NK-92 treated with Interleukin-12 subunit alpha and Interleukin-12 subunit beta, amount 100 ng/mL, for 24 hours (cell line): ENCODE data around the gene CALR3.
"Not testable (repeated sequence)": the region's sequence is repeated elsewhere in the genome, so short reads cannot be mapped to it uniquely, and the experiment has no call there.

Experiments used
- DNase-seq: peaks from one replicate; lab custom pipeline; 2025; lab: John Stamatoyannopoulos, UW

The CALR3 gene

DNA sequence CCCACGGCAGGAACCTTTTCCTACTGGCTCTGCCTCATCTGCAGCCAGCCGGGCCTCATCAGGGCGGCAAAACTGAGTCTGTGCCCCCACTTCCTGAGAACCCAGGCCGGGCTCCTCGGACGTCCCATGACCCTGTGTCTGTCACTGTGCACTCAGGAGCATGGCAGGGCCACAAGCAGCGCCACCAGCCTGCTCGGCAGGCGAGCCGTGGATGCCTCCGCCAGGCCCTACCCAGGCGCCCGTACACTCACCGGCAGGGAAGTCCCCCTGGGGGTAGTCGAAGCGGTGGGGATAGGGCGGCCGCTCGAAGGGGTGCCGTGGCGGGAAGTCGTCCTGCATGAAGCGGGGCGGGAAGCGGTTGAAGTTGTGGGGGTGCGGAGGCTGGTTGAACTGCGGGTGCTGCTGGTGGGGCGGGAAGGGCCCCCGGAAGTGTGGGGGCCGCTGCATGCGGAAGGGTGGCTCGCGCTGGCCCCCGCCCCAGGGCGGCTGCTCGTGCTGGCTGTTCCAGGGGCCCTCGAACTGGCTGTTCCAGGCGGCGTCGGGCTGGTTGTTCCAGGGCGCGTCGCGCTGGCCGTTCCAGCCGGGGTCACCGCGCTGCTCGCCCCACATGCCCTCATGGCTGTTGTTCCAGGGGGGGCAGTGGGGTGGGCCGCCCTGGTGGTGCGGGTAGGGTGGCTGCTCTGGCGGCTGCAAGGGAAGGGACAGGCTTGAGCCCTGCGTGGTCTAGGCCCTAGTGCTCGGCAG lies 29.2 kb upstream of the CALR3 start:
- DNase-seq, result no peak

DNA sequence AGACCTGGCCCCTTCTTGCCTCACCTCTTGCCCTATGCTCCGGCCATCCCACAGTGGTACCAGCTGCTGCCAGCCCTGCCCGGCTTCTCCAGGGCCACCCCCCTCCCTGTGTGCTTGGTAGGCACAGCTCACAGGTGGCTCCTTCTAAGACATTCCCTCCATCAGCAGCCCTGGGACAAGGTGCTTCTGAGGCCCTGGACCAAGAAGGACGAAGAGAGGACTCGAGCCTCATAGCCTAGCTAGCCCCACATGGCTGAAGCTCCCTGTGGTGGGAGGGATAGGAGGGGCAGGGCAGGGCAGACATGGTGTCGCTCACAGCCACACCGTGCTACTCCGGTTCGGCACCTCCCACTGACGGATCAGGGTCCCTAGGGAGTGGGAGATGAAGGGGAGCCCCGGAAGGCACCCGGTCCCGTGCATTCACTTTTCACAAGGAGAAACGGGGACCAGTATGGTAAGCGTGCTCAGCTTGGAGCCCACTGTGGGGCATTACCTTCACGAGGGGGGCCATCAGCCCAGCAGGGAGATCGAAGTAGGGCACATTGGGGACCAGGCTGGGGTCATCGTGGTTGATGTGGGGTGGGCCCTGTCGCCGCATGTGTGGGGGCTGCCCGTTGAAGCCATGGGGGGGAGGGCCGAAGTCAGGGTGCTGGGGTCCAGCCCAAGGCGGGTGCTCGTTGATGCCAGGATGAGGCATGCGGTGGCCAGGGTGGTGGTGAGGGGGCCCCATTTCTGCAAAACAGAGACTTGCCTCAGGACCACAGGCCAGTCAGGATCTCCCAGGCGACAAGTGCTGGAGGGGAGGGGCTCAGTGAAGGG lies 26.8 kb upstream of the CALR3 start:
- no peak for DNase-seq

DNA sequence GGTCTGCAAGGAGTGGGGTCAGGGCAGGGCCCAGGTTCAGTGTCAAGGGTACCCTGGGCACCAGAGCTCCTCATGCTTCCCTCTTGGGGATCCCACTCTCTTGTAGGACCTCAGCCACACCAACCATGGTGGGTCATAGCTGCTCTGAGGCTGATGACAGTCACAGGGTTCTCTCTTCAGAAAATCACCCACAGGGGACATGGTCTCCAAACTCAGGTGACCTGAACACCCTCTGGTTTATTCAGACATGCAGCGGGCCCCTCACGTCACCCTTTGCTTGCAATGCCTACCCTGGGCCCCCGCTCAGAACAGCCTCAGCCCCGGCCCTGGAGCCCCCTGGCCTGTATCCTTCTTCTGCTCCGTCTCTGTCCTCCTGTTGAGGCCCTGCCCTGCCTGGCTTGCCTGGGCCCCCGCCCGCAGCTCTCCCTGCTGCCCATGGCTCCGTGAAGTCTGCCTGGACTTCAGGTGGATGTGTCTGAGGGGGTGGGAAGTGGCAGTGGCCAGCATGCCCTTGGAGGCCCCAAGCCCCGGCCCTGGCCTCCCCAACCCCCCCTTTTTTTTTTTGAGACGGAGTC lies 25.8 kb upstream of the CALR3 start:
- DNase-seq, result no peak

- DNase-seq, result no peak
These were observed 25.1 kb upstream of the CALR3 start for GRCh38 chr19:16520986-16521624.

- DNase-seq, result no peak
These were observed 24.4 kb upstream of the CALR3 start for GRCh38 chr19:16520074-16520973.

GRCh38 chr19:16519230-16519687 lies 23.3 kb upstream of the CALR3 start:
- no peak for DNase-seq

GRCh38 chr19:16518483-16519229 lies 22.7 kb upstream of the CALR3 start:
- DNase-seq, result no peak

DNA sequence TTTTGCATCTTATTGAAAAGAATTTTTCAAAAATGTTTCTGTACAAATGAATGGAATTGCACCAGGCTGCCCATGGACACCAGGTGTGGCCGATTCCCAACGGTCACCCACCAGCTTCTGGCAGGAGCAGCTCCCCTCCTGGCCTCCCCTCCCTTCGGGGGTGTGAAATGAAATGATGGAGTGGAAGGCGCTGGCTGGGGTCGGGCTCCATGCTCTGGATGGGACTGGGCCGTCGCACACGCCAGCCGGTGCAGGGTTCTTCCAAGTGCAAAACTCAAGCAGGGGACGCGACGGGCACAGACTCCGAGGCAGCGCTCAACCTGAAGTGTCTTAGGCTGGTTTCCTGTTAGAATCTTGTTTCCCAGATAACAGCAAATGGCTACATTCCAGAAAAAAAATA lies 22.1 kb upstream of the CALR3 start:
- DNase-seq, result no peak

GRCh38 chr19:16516923-16517610 lies 21.1 kb upstream of the CALR3 start:
- DNase-seq, result no peak

GRCh38 chr19:16516381-16516780 lies 20.4 kb upstream of the CALR3 start:
- DNase-seq, result no peak

DNA sequence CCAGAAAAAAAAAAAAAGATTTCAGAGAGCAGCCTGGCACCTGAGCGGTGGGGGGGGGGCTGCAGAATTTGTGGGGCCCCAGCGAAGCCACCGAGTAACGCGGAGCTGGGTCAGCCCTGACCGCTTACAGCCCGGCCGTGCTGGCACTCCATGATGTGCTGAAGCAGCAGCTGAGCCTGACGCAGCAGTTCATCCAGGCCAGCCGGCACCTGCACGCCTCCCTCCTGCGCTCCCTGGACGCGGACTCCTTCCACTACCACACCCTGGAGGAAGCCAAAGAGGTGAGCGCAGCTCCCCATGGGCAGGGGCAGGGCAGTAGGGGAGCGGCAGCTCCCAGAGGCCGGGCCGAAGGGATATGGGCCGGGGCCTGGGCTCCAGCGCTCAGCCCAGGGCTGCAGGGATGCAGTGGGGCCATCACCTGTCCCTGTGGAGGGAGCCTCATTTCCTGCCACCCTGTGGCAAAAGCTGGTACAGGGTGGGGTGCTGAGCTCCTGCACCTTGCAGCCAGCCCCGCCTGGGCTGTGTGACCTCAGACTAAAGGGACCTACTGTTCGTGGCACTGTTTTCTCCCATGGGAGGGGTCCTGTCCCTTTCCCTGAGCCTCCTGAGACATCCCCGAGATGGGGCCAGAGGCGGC lies 18.5 kb upstream of the CALR3 start:
- DNase-seq, result no peak

DNA sequence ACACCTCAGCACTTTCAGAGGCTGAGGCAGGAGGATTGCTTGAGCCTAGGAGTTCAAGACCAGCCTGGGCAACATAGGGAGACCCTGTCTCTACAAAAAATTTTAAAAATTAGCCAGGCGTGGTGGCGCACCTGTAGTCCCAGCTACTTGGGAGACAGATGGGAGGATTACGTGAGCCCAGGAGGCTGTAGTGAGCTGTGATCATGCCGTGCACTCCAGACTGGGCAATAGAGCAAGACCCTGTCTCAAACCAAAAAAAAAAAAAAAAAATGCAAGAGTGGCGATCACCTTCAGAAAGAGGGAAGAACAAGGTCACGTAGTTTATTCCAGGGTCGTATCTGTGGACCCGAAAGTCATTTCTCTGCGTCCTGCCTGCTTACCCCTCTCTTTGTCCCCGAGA lies 16.6 kb upstream of the CALR3 start:
- DNase-seq, result not testable (repeated sequence)

- DNase-seq, result no peak
These were observed 13.4 kb upstream of the CALR3 start for GRCh38 chr19:16509141-16510061.

GRCh38 chr19:16508546-16508945 lies 12.6 kb upstream of the CALR3 start:
- no peak for DNase-seq

- no peak for DNase-seq
These were observed 11.0 kb upstream of the CALR3 start for GRCh38 chr19:16506961-16507360.

DNA sequence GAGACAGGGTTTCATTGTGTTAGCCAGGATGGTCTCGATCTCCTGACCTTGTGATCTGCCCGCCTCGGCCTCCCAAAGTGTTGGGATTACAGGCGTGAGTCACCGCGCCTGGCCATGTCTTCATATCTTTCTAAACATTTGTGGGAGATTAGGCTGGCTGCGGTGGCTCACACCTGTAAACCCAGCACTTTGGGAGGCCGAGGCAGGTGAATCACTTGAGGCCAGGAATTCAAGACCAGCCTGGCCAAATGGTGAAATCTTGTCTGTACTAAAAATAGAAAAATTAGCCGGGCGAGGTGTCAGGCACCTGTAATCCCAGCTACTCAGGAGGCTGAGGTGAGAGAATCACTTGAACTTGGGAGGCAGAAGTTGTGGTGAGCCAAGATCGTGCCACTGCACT lies 10.2 kb upstream of the CALR3 start:
- DNase-seq, result not testable (repeated sequence)

GRCh38 chr19:16504271-16504670 lies 8.3 kb upstream of the CALR3 start:
- no peak for DNase-seq

DNA sequence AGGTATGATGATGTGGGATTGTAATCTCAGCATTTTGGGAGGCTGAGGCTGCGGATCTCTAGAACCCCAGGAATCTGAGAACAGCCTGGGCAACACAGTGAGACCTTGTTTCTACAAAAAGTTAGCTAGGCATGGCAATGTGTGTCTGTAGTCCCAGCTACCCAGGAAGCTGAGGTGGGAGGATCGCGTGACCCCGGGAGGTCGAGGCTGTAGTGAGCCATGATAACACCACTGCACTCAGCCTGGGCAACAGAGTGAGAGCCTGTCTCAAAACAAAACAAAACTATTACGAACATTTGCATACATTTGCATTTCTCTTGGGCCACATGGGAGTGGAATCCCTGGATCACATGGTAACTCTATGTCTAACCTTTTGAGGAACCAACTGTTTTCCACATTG lies 1.9 kb upstream of the CALR3 start:
- DNase-seq, result no peak

- no peak for DNase-seq
These were observed 1.1 kb upstream of the CALR3 start for GRCh38 chr19:16497042-16497441.
